Bronchial epithelial cell (primary cell): ENCODE data around the gene KPNA3. TPM values are rescaled to one million over a fixed set of nuclear protein-coding genes. Genes with fewer than 3 reads are reported as not detected.

Experiments
- DNase-seq: peaks from one replicate; pipeline ENCODE4 v3.0.0-alpha.2; 2010; ENCODE audit warnings: low read depth
- FAIRE-seq: peaks from 2 replicates; lab custom pipeline; 2011; peaks lifted over from hg19 to GRCh38; lab: Jason Lieb, UNC
- H3K27me3 ChIP-seq: 2 replicates; pipeline ENCODE4 v1.5.1; 2011; ENCODE audit warnings: low read length; ENCODE audit not compliant: control insufficient read depth, insufficient read depth
- H3K36me3 ChIP-seq: 2 replicates; pipeline ENCODE4 v1.5.1; 2011; ENCODE audit warnings: low read length; ENCODE audit not compliant: control insufficient read depth, insufficient read depth
- H3K4me3 ChIP-seq: 2 replicates; pipeline ENCODE4 v1.5.1; 2011; ENCODE audit warnings: mild to moderate bottlenecking, low read depth, low read length, control low read depth
- CTCF ChIP-seq: IDR thresholded peaks from 2 replicates; pipeline ENCODE4 v1.5.1; 2011; ENCODE audit warnings: mild to moderate bottlenecking, moderate library complexity, low read length, control low read depth, inconsistent platforms; ENCODE audit not compliant: insufficient read depth, severe bottlenecking
- total RNA-seq: library from RNA; depleted of rRNA; stranded (reverse); fragments of >200 nt; gene quantifications from 2 replicates; pipeline ENCODE4 v1.2.1, GENCODE V29; 2014

KPNA3 gene
- total RNA-seq, 1 donor from 2014 or later = 26.9 TPM

GRCh38 chr13:49667773-49668172 lies 124.7 kb downstream of the KPNA3 start:
- FAIRE-seq (no peak), DNase-seq (no peak)
- Histone ChIP-seq H3K4me3 (no peak overlapping the region), H3K36me3 (peaks cover 13% of the 10 kb centered on the region), H3K27me3 (no peaks in the 10 kb centered on the region)
- TF ChIP-seq CTCF = no peak

- Histone ChIP-seq H3K4me3 (no peak overlapping the region), H3K27me3 (no peaks in the 10 kb centered on the region), H3K36me3 (peaks cover 20% of the 10 kb centered on the region)
- no peak for TF ChIP-seq CTCF
- DNase-seq (no peak), FAIRE-seq (no peak)
These were observed 127.9 kb downstream of the KPNA3 start for GRCh38 chr13:49664606-49665005.

GRCh38 chr13:49657241-49657641 lies 135.2 kb downstream of the KPNA3 start:
- no peak overlapping the region for H3K4me3 ChIP-seq
- no peak for DNase-seq
- FAIRE-seq = no peak
- no peaks in the 10 kb centered on the region for H3K27me3 ChIP-seq
- H3K36me3 ChIP-seq = peaks cover 6% of the 10 kb centered on the region
- TF ChIP-seq CTCF = no peak

GRCh38 chr13:49655906-49656305 lies 136.6 kb downstream of the KPNA3 start:
- peaks cover 4% of the 10 kb centered on the region for H3K36me3 ChIP-seq
- FAIRE-seq (no peak), DNase-seq (no peak)
- no peak for TF ChIP-seq CTCF
- no peak overlapping the region for H3K4me3 ChIP-seq
- H3K27me3 ChIP-seq = no peaks in the 10 kb centered on the region

- H3K4me3 ChIP-seq = no peak overlapping the region
- FAIRE-seq = no peak
These were observed 138.5 kb downstream of the KPNA3 start for GRCh38 chr13:49654011-49654410.

More at GRCh38 chr13:49654011-49654410, 138.5 kb downstream of the KPNA3 start:
- no peaks in the 10 kb centered on the region for H3K27me3 ChIP-seq
- no peak for TF ChIP-seq CTCF
- DNase-seq = no peak
- no peaks in the 10 kb centered on the region for H3K36me3 ChIP-seq
